Ascending aorta (tissue), 2 donors: ENCODE results near the gene RYR1. TPM values are rescaled to one million over a fixed set of nuclear protein-coding genes. Genes with fewer than 3 reads are reported as not detected.

Experiments used
- DNase-seq, 2 donors: peaks; one replicate each; pipeline ENCODE4 v3.0.0-alpha.2; 2019; ENCODE audit warnings: low spot score in 2 of 2
- H3K27ac ChIP-seq, 2 donors: fragments of 200-600 bp; sonication (generic); one replicate each; pipeline ENCODE4 v1.5.1; 2016 to 2017; ENCODE audit warnings: mild to moderate bottlenecking in 1 of 2
- H3K27me3 ChIP-seq: fragments of 200-600 bp; sonication (generic); one replicate; pipeline ENCODE4 v1.5.1; 2017
- H3K36me3 ChIP-seq, 2 donors: fragments of 200-600 bp; sonication (generic); one replicate each; pipeline ENCODE4 v1.5.1; 2016
- H3K4me1 ChIP-seq, 2 donors: fragments of 200-600 bp; sonication (generic); one replicate each; pipeline ENCODE4 v1.5.1; 2016 to 2017; ENCODE audit warnings: mild to moderate bottlenecking in 1 of 2
- H3K4me3 ChIP-seq, 2 donors: fragments of 200-600 bp; sonication (generic); one replicate each; pipeline ENCODE4 v1.5.1; 2016 to 2017; ENCODE audit warnings: mild to moderate bottlenecking in 1 of 2
- H3K9me3 ChIP-seq, 2 donors: fragments of 200-600 bp; sonication (generic); one replicate each; pipeline ENCODE4 v1.5.1; 2016
- CTCF ChIP-seq, 3 experiments: fragments of 200-600 bp in 2 of 3; fragments of 450-650 bp in 1 of 3; sonication (generic) in 2 of 3; IDR thresholded peaks; one replicate each; pipeline ENCODE4 v1.5.1; 2016 to 2019; ENCODE audit warnings: antibody characterized with exemption in 3 of 3, mild to moderate bottlenecking in 1 of 3, moderate library complexity in 1 of 3
- intact Hi-C: fragments of 100-400 bp; cut with DNase I; formaldehyde crosslinking; loops from one replicate; pipeline ENCODE4 v1.15.1; 2023
- total RNA-seq: library from RNA; depleted of rRNA; stranded (reverse); fragments of >200 nt; gene quantifications from one replicate; pipeline ENCODE4 v1.1.0, GENCODE V29; 2016

RYR1 gene
- total RNA-seq, 1 donor from 2014 or later, result 1.5 TPM

GRCh38 chr19:38453596-38453995 lies 20.1 kb downstream of the RYR1 start:
- Histone ChIP-seq H3K36me3 (no peaks in the 10 kb centered on the region), H3K9me3 (no peaks in the 10 kb centered on the region), H3K4me1 (no peaks in the 10 kb centered on the region), H3K4me3 (no peak overlapping the region), H3K27ac (no peak overlapping the region), H3K27me3 (no peaks in the 10 kb centered on the region)
- no peak for TF ChIP-seq CTCF (IDR thresholded peaks at IDR 0.05)
- intact Hi-C loops, result no loop called here
- no peak for DNase-seq

DNA sequence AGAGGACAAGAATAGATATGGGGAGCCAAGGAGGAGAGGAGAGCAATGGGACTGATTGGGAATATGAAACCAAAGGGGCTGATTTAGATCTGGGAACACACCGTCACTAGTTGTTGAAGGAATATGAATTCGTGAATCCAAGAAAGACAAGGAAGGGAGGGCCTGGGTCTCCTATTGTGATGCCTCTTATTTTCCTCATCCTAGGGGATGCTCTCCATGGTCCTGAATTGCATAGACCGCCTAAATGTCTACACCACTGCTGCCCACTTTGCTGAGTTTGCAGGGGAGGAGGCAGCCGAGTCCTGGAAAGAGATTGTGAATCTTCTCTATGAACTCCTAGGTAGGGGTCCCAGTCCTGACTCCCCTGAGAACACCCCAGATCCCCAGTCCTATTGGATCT lies 21.5 kb downstream of the RYR1 start:
- Histone ChIP-seq H3K4me1 (no peaks in the 10 kb centered on the region), H3K9me3 (no peaks in the 10 kb centered on the region), H3K27ac (no peak overlapping the region), H3K27me3 (no peaks in the 10 kb centered on the region), H3K4me3 (no peak overlapping the region), H3K36me3 (no peaks in the 10 kb centered on the region)
- DNase-seq, result no peak
- intact Hi-C loops, result no loop called here
- TF ChIP-seq CTCF (IDR thresholded peaks at IDR 0.05), result no peak

DNA sequence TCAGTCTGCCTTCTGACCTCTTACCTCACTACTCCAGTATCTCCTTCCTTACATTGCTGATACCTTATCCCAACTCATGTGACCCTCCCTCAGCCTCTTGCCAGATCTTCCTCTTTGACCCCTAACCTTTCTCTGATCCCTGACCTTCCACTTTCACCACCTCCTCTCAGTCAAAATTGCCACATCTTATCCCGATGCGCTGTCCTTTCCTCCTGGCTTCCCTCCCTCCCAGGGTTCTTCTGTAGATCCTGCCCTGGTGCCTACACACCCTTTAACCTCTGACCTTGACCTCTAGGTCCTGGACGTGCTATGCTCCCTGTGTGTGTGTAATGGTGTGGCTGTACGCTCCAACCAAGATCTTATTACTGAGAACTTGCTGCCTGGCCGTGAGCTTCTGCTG lies 23.7 kb downstream of the RYR1 start:
- TF ChIP-seq CTCF (IDR thresholded peaks at IDR 0.05), result no peak
- H3K27me3 ChIP-seq, result no peaks in the 10 kb centered on the region
- intact Hi-C loops, result no loop called here
- H3K4me3 ChIP-seq, result no peak overlapping the region
- no peaks in the 10 kb centered on the region for H3K36me3 ChIP-seq
- H3K27ac ChIP-seq, result no peak overlapping the region
- no peak for DNase-seq
- H3K9me3 ChIP-seq, result no peaks in the 10 kb centered on the region
- no peaks in the 10 kb centered on the region for H3K4me1 ChIP-seq

DNA sequence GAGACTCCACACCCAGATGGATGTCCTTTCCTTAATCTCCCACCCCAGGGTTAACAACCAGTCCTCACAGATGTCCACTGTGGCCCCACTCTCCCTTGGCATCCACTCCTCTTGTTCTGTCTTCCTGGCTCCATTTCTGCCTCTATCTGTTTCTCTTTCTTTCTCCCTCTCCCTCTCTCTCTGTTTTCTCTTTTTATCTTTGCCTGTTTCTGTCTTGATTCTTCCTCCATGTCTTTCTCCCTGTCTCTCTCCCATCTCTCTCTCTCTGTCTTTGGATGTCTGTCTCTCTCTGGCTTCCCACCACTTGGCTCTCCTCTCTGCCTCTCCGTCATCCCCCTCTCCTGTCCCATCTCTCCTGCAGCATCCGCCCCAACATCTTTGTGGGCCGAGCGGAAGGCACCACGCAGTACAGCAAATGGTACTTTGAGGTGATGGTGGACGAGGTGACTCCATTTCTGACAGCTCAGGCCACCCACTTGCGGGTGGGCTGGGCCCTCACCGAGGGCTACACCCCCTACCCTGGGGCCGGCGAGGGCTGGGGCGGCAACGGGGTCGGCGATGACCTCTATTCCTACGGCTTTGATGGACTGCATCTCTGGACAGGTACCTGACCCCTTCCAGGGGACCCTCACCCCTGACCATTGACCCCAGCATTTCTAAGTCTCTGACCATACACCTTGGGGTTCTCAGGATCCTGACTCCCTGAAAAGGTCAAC lies 24.4 kb downstream of the RYR1 start:
- Histone ChIP-seq H3K36me3 (no peaks in the 10 kb centered on the region), H3K9me3 (no peaks in the 10 kb centered on the region), H3K4me1 (no peaks in the 10 kb centered on the region), H3K27ac (no peak overlapping the region), H3K27me3 (no peaks in the 10 kb centered on the region), H3K4me3 (no peak overlapping the region)
- intact Hi-C loops, result no loop called here
- no peak for TF ChIP-seq CTCF (IDR thresholded peaks at IDR 0.05)
- DNase-seq, result no peak

GRCh38 chr19:38458991-38459390 lies 25.5 kb downstream of the RYR1 start:
- intact Hi-C loops, result no loop called here
- Histone ChIP-seq H3K36me3 (no peaks in the 10 kb centered on the region), H3K27me3 (no peaks in the 10 kb centered on the region)

More at GRCh38 chr19:38458991-38459390, 25.5 kb downstream of the RYR1 start:
- no peak for DNase-seq
- Histone ChIP-seq H3K4me3 (no peak overlapping the region), H3K9me3 (no peaks in the 10 kb centered on the region), H3K4me1 (no peaks in the 10 kb centered on the region), H3K27ac (no peak overlapping the region)
- TF ChIP-seq CTCF (IDR thresholded peaks at IDR 0.05), result no peak
